Prostate gland (tissue), 2 donors: ENCODE measurements around the gene XPO5. TPM values are rescaled to one million over a fixed set of nuclear protein-coding genes. Genes with fewer than 3 reads are reported as not detected.

Source experiments
- DNase-seq: peaks from one replicate; pipeline ENCODE4 v3.0.0-alpha.2; 2019; ENCODE audit warnings: low spot score
- H3K27ac ChIP-seq, 2 donors: fragments of 200-600 bp; sonication (generic); 2 replicates each; pipeline ENCODE4 v1.5.1; 2017 to 2019
- H3K27me3 ChIP-seq: fragments of 200-600 bp; sonication (generic); replicated peaks from 2 replicates; pipeline ENCODE4 v1.5.1; 2019; ENCODE audit not compliant: insufficient read depth
- H3K36me3 ChIP-seq, 2 donors: fragments of 200-600 bp; sonication (generic); 1 replicate in 1 of 2; 2 replicates in 1 of 2; pipeline versions ENCODE4 v1.5.1 to v1.8.1; 2017 to 2019
- H3K4me1 ChIP-seq: fragments of 200-600 bp; sonication (generic); replicated peaks from 2 replicates; pipeline ENCODE4 v1.5.1; 2019
- H3K4me3 ChIP-seq, 2 donors: fragments of 200-600 bp; sonication (generic); 2 replicates each; pipeline ENCODE4 v1.5.1; 2017 to 2019
- H3K9me3 ChIP-seq: fragments of 200-600 bp; sonication (generic); 2 replicates; pipeline ENCODE4 v1.5.1; 2017
- POLR2A ChIP-seq: fragments of 450-650 bp; IDR thresholded peaks from one replicate; pipeline ENCODE4 v1.6.1; 2016; ENCODE audit warnings: antibody characterized with exemption, mild to moderate bottlenecking
- POLR2AphosphoS5 ChIP-seq: sonication (generic); formaldehyde crosslinking; IDR thresholded peaks from one replicate; pipeline ENCODE4 v1.6.1; 2017; ENCODE audit warnings: antibody characterized with exemption
- WGBS: methylation state at CpG from one replicate; pipeline ENCODE4 v1.1.5; 2018; 5-methylcytosine and 5-hydroxymethylcytosine counted together
- intact Hi-C: fragments of 100-400 bp; cut with DNase I; formaldehyde crosslinking; loops from one replicate; pipeline ENCODE4 v1.14.2; 2022
- total RNA-seq, 2 donors: library from RNA; depleted of rRNA; stranded (reverse); fragments of >200 nt; gene quantifications; one replicate each; pipeline ENCODE4 v1.1.0, GENCODE V29; 2016
- TF ChIP-seq, protein P1 (sequence below), 4 experiments: fragments of 200-600 bp in 2 of 4; fragments of 450-650 bp in 2 of 4; sonication (generic) in 2 of 4; IDR thresholded peaks; 1 replicate in 3 of 4; 2 replicates in 1 of 4; pipeline ENCODE4 v1.5.1; 2016 to 2019; ENCODE audit warnings: antibody characterized with exemption in 4 of 4, mild to moderate bottlenecking in 2 of 4, moderate library complexity in 2 of 4

The XPO5 gene
- total RNA-seq, 2 donors from 2014 or later: 17.9 to 33.3 TPM

DNA sequence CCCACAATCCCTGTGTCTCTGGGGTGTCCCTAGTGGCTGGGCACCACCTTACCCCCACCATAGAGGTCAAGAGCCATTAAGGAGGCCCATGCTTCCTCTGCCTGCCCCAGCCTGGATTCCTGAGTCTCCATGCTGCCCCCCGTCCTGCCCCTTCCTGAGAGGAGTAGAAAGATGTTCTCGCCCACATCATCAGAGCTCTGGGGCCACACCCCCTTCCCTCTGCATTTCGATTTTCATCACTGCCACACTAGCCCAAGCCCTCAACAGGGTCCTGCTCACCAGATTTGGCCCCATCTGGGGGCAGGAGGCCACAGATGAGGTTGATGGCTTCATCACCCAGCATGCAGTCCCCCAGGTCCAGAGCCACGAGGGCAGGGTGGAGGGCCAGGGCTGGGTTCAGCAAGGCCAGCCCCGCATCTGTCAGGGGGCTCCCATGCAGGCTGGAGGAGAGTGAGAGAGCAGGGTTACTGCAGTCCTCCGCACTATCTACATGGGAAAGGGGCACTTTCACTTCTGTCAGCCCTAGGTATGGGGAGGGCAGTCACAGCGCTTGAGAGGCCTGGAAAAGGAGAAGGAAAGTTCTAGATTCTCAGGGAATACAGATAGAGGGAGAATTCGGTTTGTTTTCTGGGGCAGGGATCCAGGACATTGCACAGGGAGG is 67.2 kb downstream of the XPO5 start:
- no peak overlapping the region for H3K27ac ChIP-seq
- TF ChIP-seq POLR2AphosphoS5: no peak
- H3K4me1 ChIP-seq: peaks cover 4% of the 10 kb centered on the region
- H3K27me3 ChIP-seq: no peaks in the 10 kb centered on the region
- WGBS: 72% methylated on average over 8 of the region's 8 CpGs
- no peak overlapping the region for H3K4me3 ChIP-seq
- intact Hi-C loops: loop anchor here (5.0 kb wide), 1 partner anchor 121 kb away; no protein-coding TSS in a partner anchor
- DNase-seq: no peak
- no peaks in the 10 kb centered on the region for H3K9me3 ChIP-seq
- H3K36me3 ChIP-seq: peaks cover 4 to 28% of the 10 kb centered on the region in 2 donors

DNA sequence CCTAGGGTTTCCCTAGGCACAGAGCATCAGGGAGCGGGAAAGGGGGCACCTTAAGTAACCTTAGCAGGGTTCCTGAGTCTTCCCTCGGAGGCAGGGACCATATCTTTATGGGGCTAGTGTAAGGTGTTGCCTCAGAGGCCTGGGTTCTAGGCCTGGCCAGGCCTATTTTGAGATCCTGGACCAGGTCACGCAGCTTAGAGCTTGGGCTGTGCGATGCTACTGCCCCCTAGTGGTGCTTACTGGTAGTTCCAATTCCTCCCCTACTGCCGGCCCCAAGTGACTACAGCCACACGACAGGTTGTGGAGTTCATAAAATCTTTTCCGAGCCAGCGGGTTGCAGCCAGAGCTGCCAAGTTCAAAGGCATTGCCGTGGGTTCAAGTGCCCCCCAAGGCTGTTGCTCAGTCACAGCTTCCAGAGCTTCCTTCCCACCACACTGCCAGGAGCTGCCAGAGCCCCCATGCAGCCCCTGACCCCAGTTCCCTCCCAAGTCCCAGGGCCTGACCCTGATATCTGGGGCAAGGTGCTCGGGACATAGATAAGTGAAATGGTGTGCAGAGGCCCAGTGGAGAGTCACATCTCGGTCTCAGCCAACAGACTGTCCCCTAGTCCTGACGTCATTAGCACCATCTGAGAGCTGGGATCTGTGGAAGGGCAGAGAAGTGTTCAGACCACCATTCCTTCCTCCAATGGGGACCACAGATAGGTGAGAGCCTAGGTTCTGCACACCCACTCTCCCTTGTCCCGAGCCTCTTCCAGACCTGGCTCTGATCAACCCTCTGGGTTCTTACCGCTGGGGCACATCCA is 69.0 kb downstream of the XPO5 start:
- peaks cover 4% of the 10 kb centered on the region for H3K4me1 ChIP-seq
- intact Hi-C loops: loop anchor here (2.0 to 5.0 kb wide), 2 partner anchors 52 to 120 kb away; partner anchors contain the start of gene DLK2
- WGBS: 24% methylated on average over 14 of the region's 14 CpGs
- H3K36me3 ChIP-seq: peaks cover 0 to 23% of the 10 kb centered on the region in 2 donors
- no peaks in the 10 kb centered on the region for H3K27me3 ChIP-seq
- no peaks in the 10 kb centered on the region for H3K9me3 ChIP-seq
- no peak overlapping the region for H3K27ac ChIP-seq
- TF ChIP-seq POLR2A: no peak
- TF ChIP-seq, protein P1, sequence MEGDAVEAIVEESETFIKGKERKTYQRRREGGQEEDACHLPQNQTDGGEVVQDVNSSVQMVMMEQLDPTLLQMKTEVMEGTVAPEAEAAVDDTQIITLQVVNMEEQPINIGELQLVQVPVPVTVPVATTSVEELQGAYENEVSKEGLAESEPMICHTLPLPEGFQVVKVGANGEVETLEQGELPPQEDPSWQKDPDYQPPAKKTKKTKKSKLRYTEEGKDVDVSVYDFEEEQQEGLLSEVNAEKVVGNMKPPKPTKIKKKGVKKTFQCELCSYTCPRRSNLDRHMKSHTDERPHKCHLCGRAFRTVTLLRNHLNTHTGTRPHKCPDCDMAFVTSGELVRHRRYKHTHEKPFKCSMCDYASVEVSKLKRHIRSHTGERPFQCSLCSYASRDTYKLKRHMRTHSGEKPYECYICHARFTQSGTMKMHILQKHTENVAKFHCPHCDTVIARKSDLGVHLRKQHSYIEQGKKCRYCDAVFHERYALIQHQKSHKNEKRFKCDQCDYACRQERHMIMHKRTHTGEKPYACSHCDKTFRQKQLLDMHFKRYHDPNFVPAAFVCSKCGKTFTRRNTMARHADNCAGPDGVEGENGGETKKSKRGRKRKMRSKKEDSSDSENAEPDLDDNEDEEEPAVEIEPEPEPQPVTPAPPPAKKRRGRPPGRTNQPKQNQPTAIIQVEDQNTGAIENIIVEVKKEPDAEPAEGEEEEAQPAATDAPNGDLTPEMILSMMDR (IDR thresholded peaks at IDR 0.05): peak; percentile 89 to 99 (median 96)
- TF ChIP-seq POLR2AphosphoS5: peak; percentile 63
- peak; percentile 78 for DNase-seq
- H3K4me3 ChIP-seq: no peak overlapping the region

DNA sequence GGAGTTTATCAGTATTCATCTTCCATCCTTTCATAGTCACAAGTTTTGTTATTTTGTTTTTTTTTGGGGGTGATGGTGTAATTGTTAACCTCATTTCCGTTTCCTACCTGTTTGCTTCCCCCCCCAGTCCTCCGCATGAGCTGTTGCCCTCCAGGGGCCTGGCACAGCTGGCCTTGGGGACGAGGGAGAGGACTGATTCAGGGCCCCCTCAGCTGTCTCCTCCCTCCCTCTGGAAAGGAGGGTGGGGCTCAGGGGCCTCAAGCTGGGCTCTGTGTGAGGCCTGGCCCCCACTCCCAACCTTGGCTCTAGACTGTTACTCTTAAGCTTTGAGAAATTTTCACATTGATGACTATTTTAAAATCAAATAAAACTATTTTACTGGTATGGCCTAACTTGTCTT is 69.7 kb downstream of the XPO5 start:
- no peak overlapping the region for H3K4me3 ChIP-seq
- H3K4me1 ChIP-seq: peaks cover 4% of the 10 kb centered on the region
- WGBS: 76% methylated on average over 3 of the region's 3 CpGs
- H3K27me3 ChIP-seq: no peaks in the 10 kb centered on the region
- H3K9me3 ChIP-seq: no peaks in the 10 kb centered on the region
- DNase-seq: no peak
- H3K27ac ChIP-seq: no peak overlapping the region
- H3K36me3 ChIP-seq: peaks cover 0 to 23% of the 10 kb centered on the region in 2 donors
- TF ChIP-seq, protein P1 (IDR thresholded peaks at IDR 0.05): no peak
- TF ChIP-seq POLR2A: no peak
- TF ChIP-seq POLR2AphosphoS5: no peak
- intact Hi-C loops: loop anchor here (2.0 to 5.0 kb wide), 2 partner anchors 51 to 119 kb away; partner anchors contain the start of gene DLK2

DNA sequence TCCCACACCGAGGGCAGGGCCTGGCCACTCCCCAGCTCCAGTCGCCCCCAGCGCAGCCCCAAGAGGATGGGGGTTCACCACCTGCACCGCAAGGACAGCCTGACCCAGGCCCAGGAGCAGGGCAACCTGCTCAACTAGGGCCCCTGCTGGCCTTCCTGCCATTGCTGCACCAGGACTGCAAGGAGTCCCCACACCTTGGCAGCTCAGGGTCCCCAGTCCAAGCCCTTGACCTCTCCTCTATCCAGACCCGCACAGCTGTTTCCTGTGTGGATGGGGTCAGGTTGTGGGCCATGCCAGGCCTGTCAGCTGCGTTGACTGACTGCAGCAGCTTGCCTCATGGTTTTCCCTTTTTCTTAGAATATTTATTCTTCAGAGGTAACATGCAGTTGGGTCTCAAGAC is 70.1 kb downstream of the XPO5 start:
- WGBS: 76% methylated on average over 6 of the region's 6 CpGs
- TF ChIP-seq POLR2AphosphoS5: no peak
- TF ChIP-seq POLR2A: no peak
- TF ChIP-seq, protein P1 (IDR thresholded peaks at IDR 0.05): no peak

More for the DNA sequence above, 70.1 kb downstream of the XPO5 start:
- Histone ChIP-seq H3K27ac (no peak overlapping the region), H3K4me3 (no peak overlapping the region), H3K4me1 (peaks cover 4% of the 10 kb centered on the region), H3K27me3 (no peaks in the 10 kb centered on the region), H3K36me3 (peaks cover 0 to 23% of the 10 kb centered on the region in 2 donors), H3K9me3 (no peaks in the 10 kb centered on the region)
- intact Hi-C loops: loop anchor here (2.0 to 5.0 kb wide), 2 partner anchors 51 to 118 kb away; partner anchors contain the start of gene DLK2
- no peak for DNase-seq
